GM12873 (cell line): Measurements from ENCODE around the gene UBXN11.

ENCODE experiments used
- CTCF ChIP-seq: IDR thresholded peaks from 2 replicates; pipeline ENCODE4 v1.5.1; 2012; ENCODE audit warnings: low read depth, mild to moderate bottlenecking, moderate library complexity, low read length, control low read depth; ENCODE audit not compliant: insufficient read depth; ENCODE audit errors: missing control alignments

Gene UBXN11

GRCh38 chr1:26281091-26281958 lies 25.1 kb downstream of the UBXN11 start:
- no peak for TF ChIP-seq CTCF

DNA sequence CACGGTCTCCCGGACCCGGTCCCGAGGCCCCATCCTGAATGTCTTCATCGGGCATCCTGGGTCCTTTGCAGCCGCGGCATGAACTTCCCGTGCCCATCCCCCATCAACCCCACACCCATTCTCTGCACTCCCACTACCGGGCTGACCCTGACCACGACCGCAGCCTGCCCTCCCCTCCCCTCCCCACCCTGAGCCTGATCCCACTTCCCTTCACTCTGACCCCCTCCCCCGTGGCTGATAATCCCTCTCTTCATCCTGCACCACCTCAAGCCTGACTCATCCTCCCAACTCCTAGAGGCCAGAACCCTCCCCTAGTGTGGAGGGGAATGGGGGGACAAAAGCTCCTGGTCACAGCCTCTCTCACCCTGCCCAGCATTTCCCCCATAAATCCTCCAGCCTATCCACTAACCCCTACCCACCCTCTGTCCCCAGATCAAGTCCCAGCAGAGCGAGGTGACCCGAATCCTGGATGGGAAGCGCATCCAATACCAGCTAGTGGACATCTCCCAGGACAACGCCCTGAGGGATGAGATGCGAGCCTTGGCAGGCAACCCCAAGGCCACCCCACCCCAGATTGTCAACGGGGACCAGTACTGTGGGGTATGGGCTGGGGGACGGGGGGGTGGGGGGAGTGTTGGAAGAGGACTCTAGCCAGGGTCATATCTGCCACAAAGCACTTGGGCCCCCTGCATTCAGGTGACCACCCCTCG lies 25.9 kb downstream of the UBXN11 start:
- no peak for TF ChIP-seq CTCF

DNA sequence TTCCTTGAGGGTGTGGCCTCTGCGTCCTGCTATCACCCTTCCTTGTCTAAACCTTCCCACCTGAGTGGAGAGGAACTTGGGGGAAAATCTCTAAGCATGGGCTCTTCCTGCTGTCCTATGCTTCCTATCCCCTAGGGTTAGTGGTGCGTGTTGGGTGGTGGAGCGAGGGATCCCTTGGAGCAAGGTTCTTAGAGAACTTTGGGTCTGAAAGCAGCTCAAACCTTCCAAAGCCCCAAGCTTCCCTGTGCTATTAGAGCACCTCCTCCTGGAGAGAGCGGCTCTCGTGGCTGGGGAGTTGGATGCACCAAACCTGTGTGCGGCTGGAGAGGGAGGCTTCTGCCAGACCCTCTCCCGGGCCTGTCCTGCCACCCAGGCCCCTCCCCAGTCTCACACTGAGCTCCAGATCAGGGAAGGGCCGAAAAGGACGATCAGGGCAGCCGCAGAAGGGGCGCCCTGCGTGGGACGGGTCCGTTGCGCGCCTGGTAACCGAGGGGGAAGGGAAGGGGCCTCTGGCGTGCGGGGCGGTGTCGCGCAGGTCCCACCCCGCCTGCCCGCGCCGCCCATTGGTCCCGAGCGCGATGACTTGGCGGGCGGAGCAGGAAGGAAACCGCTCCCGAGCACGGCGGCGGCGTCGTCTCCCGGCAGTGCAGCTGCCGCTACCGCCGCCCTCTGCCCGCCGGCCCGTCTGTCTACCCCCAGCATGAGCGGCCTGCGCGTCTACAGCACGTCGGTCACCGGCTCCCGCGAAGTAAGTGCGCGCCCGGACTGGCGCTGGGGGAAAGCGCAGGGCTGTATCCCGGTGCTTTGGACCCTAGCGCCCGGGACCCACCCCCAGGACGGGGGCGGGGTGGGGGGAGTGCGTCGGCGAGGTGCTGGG lies 26.7 kb downstream of the UBXN11 start, which contains the start of gene SH3BGRL3:
Gene SH3BGRL3 (plus strand): TSS at position 631 of the 877 bp plus-strand sequence. CDS start 70 bp downstream, at position 701.
- peak; percentile 44 for TF ChIP-seq CTCF

DNA sequence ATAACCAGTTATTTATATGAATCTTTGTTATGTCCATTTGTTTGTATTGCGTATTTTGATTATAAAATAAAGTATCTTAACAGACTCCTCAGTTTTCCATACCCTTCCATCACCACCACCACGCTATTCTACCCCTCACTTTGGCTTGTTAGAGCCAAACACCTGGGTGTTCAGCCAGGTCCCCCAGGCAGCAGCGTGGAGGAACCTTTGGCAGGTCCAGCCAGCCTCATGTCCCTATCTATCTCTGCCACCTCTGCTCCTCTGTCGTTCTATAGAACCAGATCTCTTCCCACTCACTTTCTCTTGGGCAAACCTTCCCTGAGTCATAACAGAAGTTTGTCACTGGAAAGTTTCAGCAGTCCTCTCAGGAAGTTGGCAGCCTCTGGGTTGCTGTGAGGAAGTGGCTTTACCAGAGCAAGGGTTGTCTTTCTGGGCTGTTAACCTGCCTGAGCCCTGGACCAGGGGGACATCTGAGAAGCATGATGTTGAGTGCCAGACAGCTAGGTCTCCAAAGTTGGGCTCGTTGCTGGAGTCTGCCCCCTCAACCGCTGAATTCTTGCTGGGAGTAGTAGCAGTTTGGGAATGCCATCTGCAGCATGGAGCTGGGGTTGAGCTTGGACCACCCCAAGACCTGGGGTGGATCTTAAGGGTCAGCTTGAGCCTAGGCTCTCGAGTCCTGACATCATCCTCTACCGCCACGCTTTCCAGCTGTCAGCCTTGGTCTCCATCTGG lies 27.5 kb downstream of the UBXN11 start:
- TF ChIP-seq CTCF: no peak

DNA sequence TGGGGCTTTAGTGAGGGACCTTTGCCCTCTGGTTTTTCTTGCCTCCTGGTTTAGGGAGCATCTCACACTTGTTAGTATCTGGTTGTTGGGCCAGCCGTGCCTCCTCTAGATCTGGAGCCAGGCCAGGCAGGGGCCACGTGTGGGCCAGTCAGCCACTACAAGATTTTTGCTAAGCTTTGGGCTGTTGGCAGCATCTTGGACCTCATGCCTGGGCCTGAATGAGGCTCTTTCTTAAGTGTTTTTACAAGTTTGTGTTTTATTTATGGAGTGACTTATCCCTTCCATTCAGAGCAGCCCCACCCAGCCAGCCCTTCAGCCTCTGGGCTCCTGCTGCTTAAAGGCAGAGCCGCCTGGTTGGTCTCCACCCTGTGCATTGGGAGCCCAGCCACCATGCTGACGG lies 28.1 kb downstream of the UBXN11 start:
- no peak for TF ChIP-seq CTCF

GRCh38 chr1:26277719-26278118 lies 28.7 kb downstream of the UBXN11 start:
- no peak for TF ChIP-seq CTCF
